GM21526 (cell line): ENCODE measurements around the gene PKN3.

Experiments used
- ATAC-seq: cut with Tn5 transposase; IDR thresholded peaks from one replicate; pipeline ENCODE4 v1.9.1; 2021; ENCODE audit warnings: moderate library complexity; ENCODE audit not compliant: unreplicated experiment, low FRiP score

PKN3 gene

GRCh38 chr9:128731691-128732090, 29.4 kb downstream of the PKN3 start:
- no peak for ATAC-seq

- no peak for ATAC-seq
Observed at GRCh38 chr9:128732576-128732975, 30.3 kb downstream of the PKN3 start.

- no peak for ATAC-seq
Observed at GRCh38 chr9:128733256-128733655, 31.0 kb downstream of the PKN3 start.

- no peak for ATAC-seq
Observed at GRCh38 chr9:128735373-128735772, 33.1 kb downstream of the PKN3 start.

GRCh38 chr9:128742401-128742800, 40.1 kb downstream of the PKN3 start:
- ATAC-seq = no peak

GRCh38 chr9:128743421-128743820, 41.1 kb downstream of the PKN3 start:
- ATAC-seq = no peak

GRCh38 chr9:128747241-128747640, 44.9 kb downstream of the PKN3 start:
- ATAC-seq = no peak

- no peak for ATAC-seq
Observed at GRCh38 chr9:128750926-128751595, 48.8 kb downstream of the PKN3 start.

- no peak for ATAC-seq
Observed at GRCh38 chr9:128753627-128754026, 51.3 kb downstream of the PKN3 start.

GRCh38 chr9:128757602-128758001, 55.3 kb downstream of the PKN3 start:
- ATAC-seq = no peak

- no peak for ATAC-seq
Observed at GRCh38 chr9:128762671-128763449, 60.6 kb downstream of the PKN3 start.

GRCh38 chr9:128764361-128764760, 62.1 kb downstream of the PKN3 start:
- ATAC-seq = no peak

GRCh38 chr9:128765499-128765898, 63.2 kb downstream of the PKN3 start:
- ATAC-seq = no peak

GRCh38 chr9:128768606-128769005, 66.3 kb downstream of the PKN3 start:
- ATAC-seq = no peak
